C4-2B (cell line): ENCODE data around the gene MCRIP1.

Experiments
- ZFX ChIP-seq: fragments of 450-650 bp; IDR thresholded peaks from 2 replicates; pipeline ENCODE4 v1.6.1; 2017
- TF ChIP-seq, protein P1 (sequence below): fragments of 450-650 bp; conservative IDR thresholded peaks from 2 replicates; pipeline ENCODE4 v1.5.1; 2017; ENCODE audit warnings: mild to moderate bottlenecking

DNA sequence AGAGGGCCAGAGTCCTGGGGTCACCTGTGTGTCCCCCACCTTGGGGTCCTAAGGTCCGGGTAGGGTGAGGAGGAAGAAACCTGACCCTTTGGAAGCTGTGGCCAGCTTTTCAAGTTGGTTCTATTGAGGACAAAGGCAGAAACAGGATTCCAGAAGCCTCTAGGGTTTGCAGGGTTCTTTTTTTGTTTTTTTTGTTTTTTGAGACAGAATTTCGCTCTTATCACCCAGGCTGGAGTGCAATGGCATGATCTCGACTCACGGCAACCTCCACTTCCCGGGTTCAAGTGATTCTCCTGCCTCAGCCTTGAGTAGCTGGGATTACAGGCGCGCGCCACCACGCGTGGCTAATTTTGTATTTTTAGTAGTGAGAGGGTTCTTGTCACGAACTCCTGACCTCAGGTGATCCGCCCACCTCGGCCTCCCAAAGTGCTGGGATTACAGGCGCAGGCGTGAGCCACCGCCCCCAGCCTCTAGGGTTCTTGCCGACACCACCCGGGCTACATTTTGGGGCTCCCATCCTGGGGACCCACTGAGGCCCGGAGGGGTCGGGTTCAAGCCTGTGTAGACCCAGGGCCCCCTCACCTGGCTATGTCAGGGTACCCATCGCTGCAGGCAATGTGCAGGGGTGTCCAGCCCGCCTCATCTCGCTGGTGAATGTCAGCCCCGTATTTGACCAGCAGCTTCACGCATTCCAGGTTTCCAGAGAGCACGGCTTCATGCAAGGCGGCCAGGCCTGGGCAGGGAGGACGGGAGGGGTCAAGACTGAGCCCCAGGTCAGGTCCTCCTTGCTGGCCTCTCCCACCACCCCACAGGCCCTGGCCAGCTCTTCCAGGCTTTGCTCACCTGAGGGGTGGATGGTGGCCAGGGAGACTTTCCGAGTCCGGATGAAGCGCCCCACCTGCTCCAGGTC, 1.1 kb upstream of the MCRIP1 start:
- TF ChIP-seq, protein P1, sequence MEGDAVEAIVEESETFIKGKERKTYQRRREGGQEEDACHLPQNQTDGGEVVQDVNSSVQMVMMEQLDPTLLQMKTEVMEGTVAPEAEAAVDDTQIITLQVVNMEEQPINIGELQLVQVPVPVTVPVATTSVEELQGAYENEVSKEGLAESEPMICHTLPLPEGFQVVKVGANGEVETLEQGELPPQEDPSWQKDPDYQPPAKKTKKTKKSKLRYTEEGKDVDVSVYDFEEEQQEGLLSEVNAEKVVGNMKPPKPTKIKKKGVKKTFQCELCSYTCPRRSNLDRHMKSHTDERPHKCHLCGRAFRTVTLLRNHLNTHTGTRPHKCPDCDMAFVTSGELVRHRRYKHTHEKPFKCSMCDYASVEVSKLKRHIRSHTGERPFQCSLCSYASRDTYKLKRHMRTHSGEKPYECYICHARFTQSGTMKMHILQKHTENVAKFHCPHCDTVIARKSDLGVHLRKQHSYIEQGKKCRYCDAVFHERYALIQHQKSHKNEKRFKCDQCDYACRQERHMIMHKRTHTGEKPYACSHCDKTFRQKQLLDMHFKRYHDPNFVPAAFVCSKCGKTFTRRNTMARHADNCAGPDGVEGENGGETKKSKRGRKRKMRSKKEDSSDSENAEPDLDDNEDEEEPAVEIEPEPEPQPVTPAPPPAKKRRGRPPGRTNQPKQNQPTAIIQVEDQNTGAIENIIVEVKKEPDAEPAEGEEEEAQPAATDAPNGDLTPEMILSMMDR = no peak
- TF ChIP-seq ZFX = no peak
